H1 (cell line): ENCODE measurements around the gene F8. TPM values are rescaled to one million over a fixed set of nuclear protein-coding genes. Genes with fewer than 3 reads are reported as not detected.

ENCODE experiments used
- CTCF ChIA-PET: fragments of 300-600 bp; sonication (Branson Sonifier 250); formaldehyde crosslinking; loops from one replicate; lab custom pipeline; 2021; ENCODE audit not compliant: partially characterized antibody; lab: Charles Lee
- POLR2A ChIA-PET: fragments of 300-600 bp; sonication (Branson Sonifier 250); formaldehyde crosslinking; loops from one replicate; lab custom pipeline; 2021; ENCODE audit warnings: inconsistent platforms; ENCODE audit not compliant: partially characterized antibody; lab: Charles Lee
- DNase-seq, 2 experiments: peaks; one replicate each; pipeline versions ENCODE4 v3.0.0 to v3.0.0-alpha.2; 2010 to 2022; ENCODE audit warnings: low spot score in 2 of 2, low read depth in 1 of 2, mixed read lengths in 1 of 2
- FAIRE-seq: peaks from 2 replicates; lab custom pipeline; 2011; peaks lifted over from hg19 to GRCh38; lab: Jason Lieb, UNC
- H2AFZ ChIP-seq: 2 replicates; pipeline ENCODE4 v1.8.1; 2012; ENCODE audit warnings: low read length, inconsistent platforms
- H2AK5ac ChIP-seq: 2 replicates; pipeline ENCODE4 v1.6.1; 2013; ENCODE audit warnings: low read depth, low read length
- H2BK120ac ChIP-seq: replicated peaks from 2 replicates; pipeline ENCODE3; 2013; ENCODE audit warnings: low read depth, low read length, inconsistent platforms
- H2BK12ac ChIP-seq: 2 replicates; pipeline ENCODE4 v1.6.1; 2013; ENCODE audit warnings: low read depth, low read length
- H2BK15ac ChIP-seq: 2 replicates; pipeline ENCODE4 v1.6.1; 2013; ENCODE audit warnings: low read length
- H2BK20ac ChIP-seq: 2 replicates; pipeline ENCODE4 v1.6.1; 2013; ENCODE audit warnings: low read length
- H2BK5ac ChIP-seq: 2 replicates; pipeline ENCODE4 v1.6.1; 2013; ENCODE audit warnings: low read depth, low read length
- H3K14ac ChIP-seq: 2 replicates; pipeline ENCODE4 v1.6.1; 2013; ENCODE audit warnings: inconsistent platforms; ENCODE audit not compliant: insufficient read length
- H3K18ac ChIP-seq: 2 replicates; pipeline ENCODE4 v1.6.1; 2013; ENCODE audit warnings: low read length; ENCODE audit errors: extremely low read depth
- H3K23ac ChIP-seq: 2 replicates; pipeline ENCODE4 v1.6.1; 2013; ENCODE audit warnings: inconsistent platforms; ENCODE audit not compliant: insufficient read length
- H3K23me2 ChIP-seq: 2 replicates; pipeline ENCODE4 v1.6.1; 2013; ENCODE audit warnings: low read depth, low read length
- H3K27ac ChIP-seq: 2 replicates; pipeline ENCODE4 v1.6.1; 2011; ENCODE audit warnings: low read depth, low read length, inconsistent platforms
- H3K27me3 ChIP-seq, 4 experiments: replicated peaks in 1 of 4; 1 replicate in 1 of 4; 2 replicates in 3 of 4; pipeline versions ENCODE4 v1.6.1 to v1.8.1; 2011 to 2013; ENCODE audit warnings: low read length in 3 of 4, mild to moderate bottlenecking in 3 of 4, inconsistent platforms in 2 of 4, mixed read lengths in 2 of 4, moderate library complexity in 1 of 4; ENCODE audit not compliant: control insufficient read depth in 3 of 4, insufficient read depth in 3 of 4; ENCODE audit errors: extremely low read depth in 1 of 4
- H3K36me3 ChIP-seq, 4 experiments: 2 replicates each; pipeline versions ENCODE4 v1.6.1 to v1.8.1; 2011 to 2013; ENCODE audit warnings: mild to moderate bottlenecking in 4 of 4, low read length in 3 of 4, moderate library complexity in 2 of 4, control low read depth in 1 of 4, inconsistent platforms in 1 of 4; ENCODE audit not compliant: insufficient read depth in 4 of 4, control insufficient read depth in 2 of 4
- H3K4ac ChIP-seq: replicated peaks from 2 replicates; pipeline ENCODE3; 2013; ENCODE audit warnings: low read length, low read depth, mixed read lengths, inconsistent platforms; ENCODE audit not compliant: insufficient read length
- H3K4me1 ChIP-seq, 4 experiments: replicated peaks in 1 of 4; 1 replicate in 1 of 4; 2 replicates in 3 of 4; pipeline versions ENCODE4 v1.6.1 to v1.8.1; 2011 to 2013; ENCODE audit warnings: low read length in 3 of 4, inconsistent platforms in 2 of 4, mixed read lengths in 1 of 4; ENCODE audit not compliant: insufficient read depth in 4 of 4, control insufficient read depth in 3 of 4
- H3K4me2 ChIP-seq, 2 experiments: 2 replicates each; pipeline versions ENCODE4 v1.6.1 to v1.8.1; 2011 to 2013; ENCODE audit warnings: low read depth in 2 of 2, low read length in 2 of 2, control low read depth in 1 of 2, inconsistent platforms in 1 of 2, mild to moderate bottlenecking in 1 of 2; ENCODE audit not compliant: insufficient read depth in 1 of 2
- H3K4me3 ChIP-seq, 4 experiments: fragments of 200-600, 300-600 bp in 1 of 4; sonication (generic), shearing (Covaris generic), sonication (Bioruptor Twin) in 1 of 4; 2 replicates each; pipeline versions ENCODE4 v1.5.1 to v1.8.1; 2011 to 2016; ENCODE audit warnings: low read length in 4 of 4, low read depth in 3 of 4, control low read depth in 2 of 4, inconsistent platforms in 2 of 4, mild to moderate bottlenecking in 2 of 4, mixed read lengths in 1 of 4, moderate library complexity in 1 of 4; ENCODE audit not compliant: insufficient read depth in 2 of 4; ENCODE audit errors: extremely low read depth in 1 of 4
- H3K56ac ChIP-seq: replicated peaks from 2 replicates; pipeline ENCODE3; 2013; ENCODE audit warnings: low read depth, mild to moderate bottlenecking, mixed read lengths, low read length, inconsistent platforms; ENCODE audit not compliant: insufficient read length
- H3K79me1 ChIP-seq: 2 replicates; pipeline ENCODE4 v1.6.1; 2013; ENCODE audit warnings: low read depth, low read length, control low read depth
- H3K79me2 ChIP-seq, 2 experiments: 2 replicates each; pipeline versions ENCODE4 v1.6.1 to v1.8.1; 2012 to 2013; ENCODE audit warnings: low read length in 2 of 2, mild to moderate bottlenecking in 2 of 2, inconsistent platforms in 1 of 2; ENCODE audit not compliant: insufficient read depth in 2 of 2, control insufficient read depth in 1 of 2
- H3K9ac ChIP-seq, 4 experiments: replicated peaks in 1 of 4; 1 replicate in 1 of 4; 2 replicates in 3 of 4; pipeline versions ENCODE4 v1.6.1 to v1.8.1; 2011 to 2013; ENCODE audit warnings: low read depth in 3 of 4, low read length in 3 of 4, control low read depth in 2 of 4, mild to moderate bottlenecking in 2 of 4, moderate library complexity in 2 of 4, inconsistent platforms in 1 of 4; ENCODE audit errors: extremely low read depth in 1 of 4
- H3K9me3 ChIP-seq, 2 experiments: 2 replicates each; pipeline versions ENCODE4 v1.6.1 to v1.8.1; 2012 to 2013; ENCODE audit warnings: mild to moderate bottlenecking in 2 of 2, moderate library complexity in 2 of 2, control low read depth in 1 of 2, inconsistent platforms in 1 of 2, low read depth in 1 of 2, low read length in 1 of 2, mixed read lengths in 1 of 2; ENCODE audit not compliant: insufficient read depth in 2 of 2
- H4K20me1 ChIP-seq, 2 experiments: replicated peaks in 1 of 2; 2 replicates each; pipeline versions ENCODE3 to v1.8.1; 2011 to 2013; ENCODE audit warnings: inconsistent platforms in 2 of 2, low read length in 2 of 2, mild to moderate bottlenecking in 1 of 2; ENCODE audit not compliant: insufficient read depth in 2 of 2, control insufficient read depth in 1 of 2
- H4K5ac ChIP-seq: 2 replicates; pipeline ENCODE4 v1.6.1; 2013; ENCODE audit warnings: low read length, low read depth, mixed read lengths, inconsistent platforms; ENCODE audit not compliant: insufficient read length
- H4K8ac ChIP-seq: 2 replicates; pipeline ENCODE4 v1.8.0; 2013; ENCODE audit warnings: mild to moderate bottlenecking, moderate library complexity, low read length, inconsistent platforms; ENCODE audit not compliant: insufficient read depth; ENCODE audit errors: extremely low read depth
- H4K91ac ChIP-seq: replicated peaks from 2 replicates; pipeline ENCODE3; 2013; ENCODE audit warnings: low read length, mixed read lengths, inconsistent platforms; ENCODE audit not compliant: insufficient read length
- ASH2L ChIP-seq: fragments of 200-600, 300-600 bp; sonication (generic); IDR thresholded peaks from one replicate; pipeline ENCODE4 v1.7.1; 2017; ENCODE audit warnings: low read length
- BRCA1 ChIP-seq: IDR thresholded peaks from 2 replicates; pipeline ENCODE4 v1.6.1; 2012; ENCODE audit warnings: low read depth, low read length, improper control_type of control experiment
- TEAD4 ChIP-seq: IDR thresholded peaks from 2 replicates; pipeline ENCODE4 v1.6.1; 2012; ENCODE audit warnings: low read depth, low read length, inconsistent platforms, mixed read lengths
- WGBS, 2 experiments: shearing (Covaris generic) in 1 of 2; methylation state at CpG; one replicate each; pipeline versions ENCODE4 v1.1.6 to v1.1.7; 2013 to 2015; ENCODE audit warnings: low lambda C conversion rate in 2 of 2, mixed read lengths in 2 of 2, inconsistent platforms in 1 of 2, low coverage in 1 of 2, missing lambda C conversion rate in 1 of 2; ENCODE audit not compliant: insufficient replicate concordance in 2 of 2, insufficient coverage in 1 of 2, insufficient read length in 1 of 2; ENCODE audit errors: extremely low coverage in 1 of 2, missing lambda C conversion rate in 1 of 2; 5-methylcytosine and 5-hydroxymethylcytosine counted together
- polyA plus RNA-seq, 7 experiments: library from polyadenylated mRNA; depleted of rRNA in 3 of 7; stranded (reverse) in 5 of 7; unstranded in 2 of 7; fragments of >200 nt in 5 of 7; fragments of 200-250 nt in 2 of 7; gene quantifications; 1 replicate in 5 of 7; 2 replicates in 1 of 7; 4 replicates in 1 of 7; pipeline versions ENCODE4 v1.2.1 to v1.2.3, GENCODE V29; 2011 to 2013; ENCODE audit warnings: missing spikeins in 2 of 7, mixed read lengths in 2 of 7
- total RNA-seq: library from RNA; stranded (reverse); fragmentation: NEBNext Ultra II Directional; extraction: Animal tissue kit (Norgen Biotek cat#: 25700); gene quantifications from 2 replicates; pipeline ENCODE4 v1.2.1, GENCODE V29; 2021

F8 gene
- total and polyA plus RNA-seq, 2 of the 8 experiments (the other 6 are each of a cell fraction or from before 2014, with no cell fraction given), result 1.1 to 2.6 TPM

DNA sequence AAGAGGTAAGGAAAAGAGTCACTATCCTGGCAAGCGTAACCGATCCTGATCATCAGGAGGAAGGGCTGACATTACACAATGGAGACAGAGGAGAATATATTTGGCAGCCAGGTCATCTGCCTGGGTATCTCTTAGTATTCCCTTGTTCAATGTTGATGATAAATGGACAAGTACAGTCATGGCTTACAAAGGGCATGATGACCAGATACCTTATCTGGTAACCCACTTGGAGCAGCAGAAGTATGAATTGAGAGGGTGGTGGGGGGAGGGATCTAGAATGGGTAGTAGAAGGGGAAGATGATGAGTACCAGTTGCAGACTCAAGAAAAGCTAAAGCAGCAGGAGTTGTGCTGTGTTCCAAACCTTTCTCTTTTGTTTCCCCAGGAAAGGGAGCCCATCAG lies 17.3 kb downstream of the F8 start:
- no peak overlapping the region for H2BK15ac ChIP-seq
- no peaks in the 10 kb centered on the region for H3K23me2 ChIP-seq
- no peaks in the 10 kb centered on the region; a peak in 1 of 7 replicates for H3K4me1 ChIP-seq
- no peak overlapping the region for H4K8ac ChIP-seq
- DNase-seq, result no peak
- H3K23ac ChIP-seq, result no peak overlapping the region
- no peak overlapping the region for H2BK5ac ChIP-seq
- no peak overlapping the region for H2AK5ac ChIP-seq
- H3K79me2 ChIP-seq, result no peaks in the 10 kb centered on the region
- no peak overlapping the region for H2AFZ ChIP-seq
- H3K4me3 ChIP-seq, result no peak overlapping the region
- no peaks in the 10 kb centered on the region for H3K36me3 ChIP-seq
- H4K91ac ChIP-seq, result no peak overlapping the region
- no peaks in the 10 kb centered on the region for H3K27me3 ChIP-seq
- H3K27ac ChIP-seq, result no peak overlapping the region
- no peak overlapping the region for H2BK120ac ChIP-seq
- WGBS, 2 experiments, result 100% methylated on average over 2 of the region's 2 CpGs; no CpG with 5 or more reads in 1 of the 2 experiments
- H4K20me1 ChIP-seq, result no peaks in the 10 kb centered on the region
- H3K14ac ChIP-seq, result no peak overlapping the region
- no peak overlapping the region for H3K9ac ChIP-seq
- no peak overlapping the region for H3K4ac ChIP-seq
- FAIRE-seq, result no peak
- no peaks in the 10 kb centered on the region for H3K79me1 ChIP-seq
- H2BK20ac ChIP-seq, result no peak overlapping the region
- H4K5ac ChIP-seq, result no peak overlapping the region
- no peak overlapping the region for H3K4me2 ChIP-seq
- H3K18ac ChIP-seq, result no peak overlapping the region
- no peak overlapping the region for H3K56ac ChIP-seq
- POLR2A ChIA-PET, result no interaction called here
- CTCF ChIA-PET, result no interaction called here
- no peak overlapping the region for H2BK12ac ChIP-seq
- no peaks in the 10 kb centered on the region for H3K9me3 ChIP-seq
- TF ChIP-seq ASH2L, result no peak
- TF ChIP-seq BRCA1, result no peak
- no peak for TF ChIP-seq TEAD4
